HepG2 (cell line): Measurements from ENCODE around the gene FAM89B. TPM values are rescaled to one million over a fixed set of nuclear protein-coding genes. Genes with fewer than 3 reads are reported as not detected.

Experiments used
- EP300 ChIP-seq, 3 experiments: sonication (generic) in 1 of 3; formaldehyde crosslinking in 1 of 3; IDR thresholded peaks; 2 replicates each; pipeline versions ENCODE4 v1.5.1 to v1.6.1; 2011 to 2020; ENCODE audit warnings: low read depth in 2 of 3, low read length in 2 of 3, borderline replicate concordance in 1 of 3, improper control_type of control experiment in 1 of 3, mild to moderate bottlenecking in 1 of 3, missing genetic modification reagents in 1 of 3, moderate library complexity in 1 of 3
- HNF4G ChIP-seq, 2 experiments: sonication (generic) in 1 of 2; formaldehyde crosslinking in 1 of 2; IDR thresholded peaks; 2 replicates each; pipeline versions ENCODE4 v1.4.0 to v1.6.1; 2011 to 2020; ENCODE audit warnings: borderline replicate concordance in 2 of 2, low read depth in 2 of 2, mild to moderate bottlenecking in 2 of 2, low read length in 1 of 2, missing genetic modification reagents in 1 of 2, moderate library complexity in 1 of 2
- IRF2 ChIP-seq: IDR thresholded peaks from 2 replicates; pipeline ENCODE4 v1.6.1; 2018; ENCODE audit warnings: missing genetic modification reagents, missing compliant biosample characterization
- MAF1 ChIP-seq: sonication (generic); formaldehyde crosslinking; IDR thresholded peaks from 2 replicates; pipeline ENCODE4 v1.5.0; 2020; ENCODE audit warnings: missing genetic modification reagents, borderline replicate concordance
- MATR3 ChIP-seq: sonication (generic); formaldehyde crosslinking; IDR thresholded peaks from 2 replicates; pipeline ENCODE4 v1.4.0; 2020; ENCODE audit warnings: missing genetic modification reagents
- REL ChIP-seq: sonication (generic); formaldehyde crosslinking; conservative IDR thresholded peaks from 2 replicates; pipeline ENCODE4 v1.8.0; 2022; ENCODE audit warnings: mild to moderate bottlenecking, missing genetic modification reagents, moderate library complexity
- RERE ChIP-seq: IDR thresholded peaks from 2 replicates; pipeline ENCODE4 v1.6.1; 2016; ENCODE audit warnings: low read depth, missing genetic modification reagents, missing compliant biosample characterization
- SOX13 ChIP-seq, 3 experiments: fragments of 450-650 bp in 1 of 3; sonication (generic) in 1 of 3; formaldehyde crosslinking in 1 of 3; IDR thresholded peaks in 2 of 3; conservative IDR thresholded peaks in 1 of 3; 2 replicates each; pipeline versions ENCODE4 v1.5.0 to v1.6.1; 2016 to 2020; ENCODE audit warnings: antibody characterized with exemption in 1 of 3, mild to moderate bottlenecking in 1 of 3, missing compliant biosample characterization in 1 of 3, missing genetic modification reagents in 1 of 3, moderate library complexity in 1 of 3
- TFAP4 ChIP-seq: sonication (generic); IDR thresholded peaks from 2 replicates; pipeline ENCODE4 v1.6.1; 2016; ENCODE audit warnings: low read depth, borderline replicate concordance
- UBTF ChIP-seq: sonication (generic); formaldehyde crosslinking; IDR thresholded peaks from 2 replicates; pipeline ENCODE4 v1.4.0; 2020; ENCODE audit warnings: mild to moderate bottlenecking, missing genetic modification reagents
- ZBTB38 ChIP-seq: sonication (generic); formaldehyde crosslinking; IDR thresholded peaks from 2 replicates; pipeline ENCODE4 v1.5.1; 2020; ENCODE audit warnings: mild to moderate bottlenecking, missing genetic modification reagents
- ZKSCAN5 ChIP-seq: sonication (generic); formaldehyde crosslinking; IDR thresholded peaks from 2 replicates; pipeline ENCODE4 v1.5.1; 2020; ENCODE audit warnings: mild to moderate bottlenecking, missing genetic modification reagents
- ZMYM4 ChIP-seq: sonication (generic); formaldehyde crosslinking; IDR thresholded peaks from 2 replicates; pipeline ENCODE4 v1.8.1; 2023; ENCODE audit warnings: mild to moderate bottlenecking, missing genetic modification reagents
- ZNF263 ChIP-seq: sonication (generic); formaldehyde crosslinking; IDR thresholded peaks from 2 replicates; pipeline ENCODE4 v1.4.0; 2020; ENCODE audit warnings: missing genetic modification reagents
- ZNF737 ChIP-seq: sonication (generic); formaldehyde crosslinking; IDR thresholded peaks from 2 replicates; pipeline ENCODE4 v1.5.0; 2020; ENCODE audit warnings: missing genetic modification reagents, mild to moderate bottlenecking, borderline replicate concordance
- polyA plus RNA-seq, 8 experiments: library from polyadenylated mRNA; depleted of rRNA in 3 of 8; stranded (reverse) in 7 of 8; unstranded in 1 of 8; fragments of >200 nt; fragmentation: Illumina TruSeq in 4 of 8; extraction: Trizol in 4 of 8; gene quantifications; 2 replicates each; pipeline versions ENCODE4 v1.2.1 to v1.2.3, GENCODE V29; 2011 to 2016; ENCODE audit warnings: low read depth in 4 of 8, missing spikeins in 1 of 8, mixed read lengths in 1 of 8; ENCODE audit not compliant: insufficient read depth in 1 of 8
- total RNA-seq, 5 experiments: library from RNA; depleted of rRNA; stranded (reverse); fragments of >200 nt; fragmentation: Illumina TruSeq; extraction: Trizol; gene quantifications; 2 replicates each; pipeline ENCODE4 v1.2.3, GENCODE V29; 2016; ENCODE audit warnings: low read depth in 1 of 5
- TF ChIP-seq, protein P1 (sequence below): sonication (generic); formaldehyde crosslinking; IDR thresholded peaks from 2 replicates; pipeline ENCODE4 v1.8.1; 2023; ENCODE audit warnings: mild to moderate bottlenecking, missing genetic modification reagents

FAM89B gene
- total and polyA plus RNA-seq, 2 of the 13 experiments (the other 11 are each of a cell fraction or from before 2014, with no cell fraction given): 5.7 to 8.0 TPM

- TF ChIP-seq UBTF (peak; percentile 57; the same call in 1 of the 2 replicates), TFAP4 (no peak), ZMYM4 (CRISPR knock-in tag) (peak; percentile 62; the same call in 1 of the 2 replicates), ZNF737 (CRISPR knock-in tag) (no peak), ZNF263 (CRISPR knock-in tag) (no peak), EP300 (IDR thresholded peaks at IDR 0.05; ENCODE audit: low read depth in 2 of 2, low read length in 2 of 2) (peak in 1 of 2 experiments; percentile 54; a peak in 1 of 4 replicates), EP300 (CRISPR knock-in tag; IDR thresholded peaks at IDR 0.05; ENCODE audit: borderline replicate concordance) (peak; percentile 51; the same call in 1 of the 2 replicates), SOX13 (IDR thresholded peaks at IDR 0.05) (no peak), SOX13 (CRISPR knock-in tag; conservative IDR thresholded peaks at IDR 0.05 in 1 of 2, IDR thresholded peaks at IDR 0.05 in 1 of 2) (peak in 1 of 2 experiments; percentile 67; a peak in 2 of 4 replicates), RERE (CRISPR knock-in tag) (0 out of 2 replicates have a peak, but pooled peaks have one; percentile 14), REL (CRISPR knock-in tag) (no peak), IRF2 (CRISPR knock-in tag) (no peak), HNF4G (IDR thresholded peaks at IDR 0.05; ENCODE audit: borderline replicate concordance, low read depth, low read length) (peak; percentile 90), HNF4G (CRISPR knock-in tag; IDR thresholded peaks at IDR 0.05; ENCODE audit: borderline replicate concordance, low read depth) (no peak; the same call in 1 of the 2 replicates), MATR3 (no peak), MAF1 (CRISPR knock-in tag) (no peak), ZKSCAN5 (no peak), ZBTB38 (CRISPR knock-in tag) (peak; percentile 38; the same call in 1 of the 2 replicates)
- TF ChIP-seq, protein P1, sequence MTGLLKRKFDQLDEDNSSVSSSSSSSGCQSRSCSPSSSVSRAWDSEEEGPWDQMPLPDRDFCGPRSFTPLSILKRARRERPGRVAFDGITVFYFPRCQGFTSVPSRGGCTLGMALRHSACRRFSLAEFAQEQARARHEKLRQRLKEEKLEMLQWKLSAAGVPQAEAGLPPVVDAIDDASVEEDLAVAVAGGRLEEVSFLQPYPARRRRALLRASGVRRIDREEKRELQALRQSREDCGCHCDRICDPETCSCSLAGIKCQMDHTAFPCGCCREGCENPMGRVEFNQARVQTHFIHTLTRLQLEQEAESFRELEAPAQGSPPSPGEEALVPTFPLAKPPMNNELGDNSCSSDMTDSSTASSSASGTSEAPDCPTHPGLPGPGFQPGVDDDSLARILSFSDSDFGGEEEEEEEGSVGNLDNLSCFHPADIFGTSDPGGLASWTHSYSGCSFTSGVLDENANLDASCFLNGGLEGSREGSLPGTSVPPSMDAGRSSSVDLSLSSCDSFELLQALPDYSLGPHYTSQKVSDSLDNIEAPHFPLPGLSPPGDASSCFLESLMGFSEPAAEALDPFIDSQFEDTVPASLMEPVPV (CRISPR knock-in tag): no peak
Measured at GRCh38 chr11:65529475-65530156, 42.7 kb upstream of the FAM89B start (continued).
